ENCODE measurements around the gene ZPLD1. TPM values are rescaled to one million over a fixed set of nuclear protein-coding genes. Genes with fewer than 3 reads are reported as not detected.
A peak's percentile ranks its signal among the peaks of the same experiment; 100 is the strongest.

The ZPLD1 gene
- polyA plus RNA-seq, 4 donors = 0.35 to 0.67 (median 0.54) TPM

DNA sequence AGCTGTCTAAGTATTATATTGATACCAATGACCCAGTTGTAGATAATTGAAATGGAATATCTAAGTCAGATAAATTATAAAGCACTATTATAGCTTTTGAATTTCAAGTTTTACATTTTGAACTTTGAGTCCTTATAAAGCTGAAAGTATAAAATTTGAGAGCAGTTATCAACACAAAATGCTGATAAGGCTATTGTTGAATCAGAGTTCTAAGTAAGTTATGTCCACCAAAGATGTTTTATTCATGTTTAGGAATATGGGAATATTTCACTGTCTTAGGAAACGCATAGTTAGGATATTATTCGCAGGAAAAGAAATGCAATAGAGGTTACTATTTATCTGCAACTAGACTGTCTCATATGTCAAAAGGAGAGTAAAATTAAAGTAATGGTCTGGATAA, 29.4 kb downstream of the ZPLD1 start:
- no peak for DNase-seq (ENCODE audit: low read depth in 4 of 4, low spot score in 2 of 4)

DNA sequence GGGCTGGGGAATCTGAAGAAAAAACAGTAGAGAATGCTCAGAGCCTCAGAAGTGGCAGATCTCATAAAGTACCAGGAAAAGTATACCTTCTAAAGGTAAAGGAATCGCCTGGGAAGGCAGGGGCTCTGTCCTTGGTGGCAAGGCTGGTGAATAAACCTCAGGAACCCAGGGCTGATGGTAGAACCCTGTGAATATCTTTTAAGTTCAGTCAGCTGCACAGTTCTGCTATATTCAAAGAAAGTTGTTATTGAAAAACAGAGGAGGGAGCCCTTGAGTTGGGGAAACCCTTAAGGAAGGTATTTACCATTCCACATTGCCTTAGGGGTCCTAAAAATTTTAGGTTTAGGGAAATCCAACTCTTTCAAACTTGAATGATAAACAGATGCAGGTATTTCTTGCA, 31.2 kb downstream of the ZPLD1 start:
- DNase-seq (ENCODE audit: low read depth in 4 of 4, low spot score in 2 of 4) = no peak

DNA sequence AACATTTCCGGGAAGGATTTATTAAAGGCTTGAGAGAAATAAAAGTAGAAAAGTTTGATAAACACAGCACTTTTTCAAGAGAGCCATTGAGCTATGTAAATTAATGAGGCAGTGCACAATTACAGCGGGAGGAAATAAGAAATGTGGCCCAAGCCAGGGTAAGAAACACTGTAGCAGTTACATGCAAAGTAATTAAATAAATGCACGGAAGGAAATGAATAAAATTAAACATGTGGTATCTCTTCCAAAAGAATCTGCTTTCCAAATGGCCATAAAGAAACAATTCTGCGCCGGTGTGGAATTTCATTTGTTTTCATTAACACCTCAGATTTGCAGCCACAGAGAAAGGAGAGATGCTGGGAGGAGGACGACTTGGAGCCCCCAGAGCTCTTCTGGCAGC, 35.3 kb downstream of the ZPLD1 start:
- DNase-seq (ENCODE audit: low read depth in 4 of 4, low spot score in 2 of 4) = peak in 1 of 4 donors; percentile 23

DNA sequence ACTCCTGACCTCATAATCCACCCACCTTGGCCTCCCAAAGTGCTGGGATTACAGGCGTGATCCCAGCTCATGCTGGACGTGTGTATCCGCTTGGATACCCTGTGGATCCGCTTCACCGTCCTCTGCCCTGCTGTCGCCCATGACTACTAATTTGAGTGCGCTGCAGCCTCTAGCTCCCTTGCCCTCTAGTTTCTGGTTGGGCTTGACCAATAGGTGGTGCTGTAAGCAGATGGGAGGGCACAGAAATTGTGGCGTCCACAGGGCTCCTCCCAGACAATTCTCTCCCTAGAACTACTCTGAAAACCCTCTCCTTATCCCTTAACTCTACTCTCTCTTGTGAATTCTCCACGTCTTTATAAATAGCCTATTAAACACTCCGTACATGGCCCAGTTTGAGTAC, 36.2 kb downstream of the ZPLD1 start:
- DNase-seq (ENCODE audit: low read depth in 4 of 4, low spot score in 2 of 4) = no peak

DNA sequence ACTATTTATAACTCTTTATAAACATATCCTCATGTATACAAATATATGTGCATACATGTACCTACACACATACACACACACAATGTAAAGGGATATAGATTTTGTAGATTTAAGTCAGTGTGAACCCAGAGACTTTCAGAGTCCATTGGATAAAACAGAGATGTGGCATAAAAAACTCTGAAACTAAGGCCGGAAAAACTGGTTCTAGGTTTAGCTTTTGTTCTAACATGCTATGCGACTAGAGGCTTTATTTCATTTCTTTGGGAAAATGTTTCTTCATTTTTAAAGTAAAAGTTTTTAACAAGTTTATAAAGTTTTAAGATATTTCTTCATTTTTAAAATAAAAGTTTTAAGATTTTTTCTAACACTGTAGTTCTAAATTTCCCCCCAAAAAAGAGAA, 36.7 kb downstream of the ZPLD1 start:
- DNase-seq (ENCODE audit: low read depth in 4 of 4, low spot score in 2 of 4) = no peak

DNA sequence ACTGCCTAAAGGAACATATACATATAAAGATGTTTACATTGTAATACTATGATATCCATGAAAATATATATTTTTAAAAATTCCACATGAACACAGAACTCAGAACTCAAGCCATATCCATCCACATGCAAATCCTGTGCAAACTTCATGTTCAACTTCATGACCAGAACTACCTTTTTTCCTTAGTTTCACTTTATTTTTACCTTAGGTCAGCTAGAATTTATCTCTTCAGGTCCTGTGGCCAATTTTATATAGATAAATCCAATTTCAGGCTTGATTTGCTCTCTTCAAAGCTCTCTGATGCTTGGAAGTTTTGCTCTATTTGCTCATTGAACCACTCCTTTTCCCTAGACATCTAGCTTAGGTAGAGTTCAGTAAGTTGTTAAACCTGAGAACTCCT, 38.8 kb downstream of the ZPLD1 start:
- DNase-seq (ENCODE audit: low read depth in 4 of 4, low spot score in 2 of 4) = no peak

DNA sequence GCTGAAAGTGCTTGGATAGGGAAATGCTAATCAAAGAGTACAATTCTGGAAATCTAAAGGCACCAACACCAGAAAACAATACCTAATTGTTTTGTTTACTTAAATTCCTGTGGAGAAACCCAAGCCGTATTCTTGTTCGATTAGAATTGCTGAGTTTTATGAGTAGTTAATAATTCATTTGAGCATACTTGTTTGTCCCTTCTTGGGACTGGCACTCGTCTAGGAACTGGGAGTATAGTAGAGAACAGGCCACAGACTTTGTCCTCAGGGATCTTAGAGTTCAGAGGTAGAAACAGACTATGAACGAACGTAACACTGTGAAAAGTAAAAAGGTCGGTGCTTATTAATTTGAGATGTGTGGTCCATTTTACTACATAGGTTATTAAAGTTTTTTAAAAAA, 39.4 kb downstream of the ZPLD1 start:
- no peak for DNase-seq (ENCODE audit: low read depth in 4 of 4, low spot score in 2 of 4)

DNA sequence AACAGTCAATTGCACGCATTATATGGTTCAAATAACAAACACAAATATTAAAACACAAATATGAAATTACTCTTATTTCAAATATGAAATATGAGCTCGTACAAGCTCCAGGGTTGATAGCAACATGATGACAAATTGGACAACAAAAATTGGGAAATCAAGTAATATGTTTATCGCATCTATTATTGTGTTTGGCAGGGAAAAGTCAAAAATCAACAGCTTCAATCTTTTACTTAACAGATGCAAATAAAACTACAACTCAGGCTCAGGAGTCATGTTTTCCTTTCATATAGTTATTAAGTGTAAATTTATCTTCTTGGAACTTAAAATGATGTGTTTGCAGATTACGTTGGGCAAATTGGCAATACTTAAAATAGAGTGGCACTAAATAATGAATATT, 41.4 kb downstream of the ZPLD1 start:
- DNase-seq (ENCODE audit: low read depth in 4 of 4, low spot score in 2 of 4) = no peak

DNA sequence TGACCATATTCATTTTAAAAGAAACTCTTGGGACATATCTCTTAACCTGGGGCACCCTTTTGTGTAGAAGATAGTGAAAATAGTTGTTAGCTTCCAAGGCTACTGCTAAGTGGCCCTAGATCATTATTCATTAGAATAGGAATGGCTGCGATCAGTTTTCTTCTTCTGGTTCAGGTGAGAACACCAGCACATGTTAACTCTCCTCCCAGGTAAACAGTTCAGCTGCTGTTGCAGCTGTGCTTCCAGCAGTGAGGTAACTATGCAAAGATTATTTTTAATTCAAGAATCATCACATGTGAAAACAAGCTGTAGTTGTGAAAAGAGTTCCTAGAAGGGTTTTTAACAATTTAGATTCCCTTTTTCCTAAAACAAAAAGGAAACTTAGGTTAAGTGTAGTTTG, 43.3 kb downstream of the ZPLD1 start:
- DNase-seq (ENCODE audit: low read depth in 4 of 4, low spot score in 2 of 4) = no peak

DNA sequence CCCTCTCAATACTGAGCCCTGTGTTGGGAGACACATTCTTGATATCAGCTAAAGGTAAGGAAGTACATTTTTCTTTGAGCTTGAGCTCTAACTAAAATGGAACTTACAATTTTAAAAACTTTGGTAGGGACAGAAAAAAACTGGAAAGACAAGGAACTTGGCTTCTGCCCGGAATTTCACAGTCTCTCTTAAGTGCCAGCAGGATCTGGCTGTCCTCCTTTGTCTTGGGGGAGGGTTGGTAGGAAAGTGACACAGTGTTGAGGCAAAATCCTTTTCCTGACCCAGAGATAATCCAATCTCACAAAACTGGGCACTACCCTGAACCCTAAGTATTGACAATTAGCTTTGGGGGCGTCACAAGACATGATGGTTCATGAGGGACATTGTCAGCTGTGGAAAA, 45.3 kb downstream of the ZPLD1 start:
- DNase-seq (ENCODE audit: low read depth in 4 of 4, low spot score in 2 of 4) = no peak

DNA sequence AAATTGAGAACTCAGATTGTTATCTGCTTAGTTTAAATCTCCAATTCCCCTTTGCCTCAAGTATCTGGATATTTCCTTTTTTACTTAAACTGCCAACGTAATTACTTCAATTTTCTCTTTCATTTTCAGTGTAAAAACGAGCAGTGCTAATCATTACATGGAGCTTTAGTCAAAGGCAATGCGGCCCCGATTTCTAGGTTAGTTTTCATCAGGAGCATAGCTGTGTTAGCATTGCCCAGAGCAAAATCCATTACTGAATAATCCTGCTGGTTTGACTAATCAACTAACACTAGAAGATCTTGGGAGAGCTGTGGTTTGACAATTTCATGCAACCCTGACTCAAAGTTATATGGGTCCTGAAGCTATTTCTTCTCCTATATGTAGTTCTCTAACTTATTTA, 46.2 kb downstream of the ZPLD1 start:
- DNase-seq (ENCODE audit: low read depth in 4 of 4, low spot score in 2 of 4) = no peak

DNA sequence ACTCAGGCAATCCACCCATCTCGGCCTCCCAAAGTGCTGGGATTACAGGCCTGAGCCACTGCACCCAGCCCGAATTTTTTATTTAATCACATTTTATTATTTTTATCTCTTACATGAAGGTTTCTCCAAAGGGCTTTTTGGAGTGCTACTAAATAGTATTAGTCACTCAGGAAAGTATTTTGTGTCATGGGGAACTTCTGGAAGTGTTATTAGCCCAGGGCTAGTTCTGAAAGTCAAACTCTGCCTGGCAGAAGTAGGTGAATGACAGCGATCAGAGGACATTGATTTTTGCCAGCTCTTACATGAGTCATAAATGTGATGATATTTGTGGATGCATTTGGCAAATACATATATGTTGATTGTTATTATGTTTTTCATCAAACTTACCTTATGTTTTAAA, 48.7 kb downstream of the ZPLD1 start:
- no peak for DNase-seq (ENCODE audit: low read depth in 4 of 4, low spot score in 2 of 4)

DNA sequence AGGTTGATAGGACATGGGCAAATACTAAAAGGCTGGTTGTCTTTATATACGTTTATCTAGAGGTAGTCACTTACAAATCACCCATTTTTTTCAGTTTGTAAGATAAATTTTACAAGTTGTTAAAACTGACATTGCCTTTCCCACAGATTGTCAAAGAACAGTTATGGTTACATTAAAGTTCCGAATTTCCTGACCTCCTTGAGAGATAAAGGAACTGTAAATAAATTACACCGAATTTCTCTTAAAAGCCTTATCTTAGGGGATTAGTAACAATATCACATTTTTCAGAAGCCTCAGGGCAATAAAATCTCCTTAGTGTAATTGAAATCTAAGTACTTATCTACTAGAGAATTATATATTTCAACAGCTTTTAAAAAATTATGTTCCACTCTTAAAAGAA, 49.5 kb downstream of the ZPLD1 start:
- DNase-seq (ENCODE audit: low read depth in 4 of 4, low spot score in 2 of 4) = no peak

DNA sequence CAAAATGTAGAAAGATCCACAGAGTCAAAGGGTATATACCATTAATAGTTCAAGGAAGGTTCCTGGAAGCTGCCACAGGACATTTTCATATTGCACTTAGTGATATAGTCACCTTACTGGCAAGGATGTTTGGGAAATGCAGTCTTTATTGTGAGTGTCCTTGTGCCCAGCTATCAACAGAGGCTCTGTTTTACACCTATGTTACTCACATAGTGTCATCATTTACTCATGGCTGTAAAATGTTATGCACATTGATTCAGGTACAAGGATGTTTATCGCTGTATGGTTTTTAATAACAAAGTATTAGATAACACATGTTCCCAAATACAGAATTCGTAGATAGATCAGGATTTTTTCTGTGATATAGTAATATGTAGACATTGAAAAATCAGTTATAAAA, 50.9 kb downstream of the ZPLD1 start:
- no peak for DNase-seq (ENCODE audit: low read depth in 4 of 4, low spot score in 2 of 4)

DNA sequence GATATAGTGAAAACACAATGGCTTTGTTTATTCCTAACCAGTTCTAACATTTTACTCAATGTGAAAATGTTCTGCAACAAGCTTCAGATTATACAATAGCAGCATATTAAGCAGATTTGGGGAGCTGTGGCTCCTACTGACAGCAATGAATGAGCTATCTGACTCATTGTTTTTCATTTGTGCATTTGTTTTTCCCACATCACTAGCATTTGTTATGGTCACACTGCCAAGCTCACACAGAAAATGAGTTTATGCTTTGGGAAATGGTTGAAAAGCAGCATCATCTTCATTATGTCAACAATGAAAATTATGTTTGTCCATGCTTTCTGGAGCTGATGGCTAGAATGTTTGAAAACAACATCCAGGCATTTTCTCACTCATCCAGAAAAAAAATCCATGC, 53.5 kb downstream of the ZPLD1 start:
- no peak for DNase-seq (ENCODE audit: low read depth in 4 of 4, low spot score in 2 of 4)

DNA sequence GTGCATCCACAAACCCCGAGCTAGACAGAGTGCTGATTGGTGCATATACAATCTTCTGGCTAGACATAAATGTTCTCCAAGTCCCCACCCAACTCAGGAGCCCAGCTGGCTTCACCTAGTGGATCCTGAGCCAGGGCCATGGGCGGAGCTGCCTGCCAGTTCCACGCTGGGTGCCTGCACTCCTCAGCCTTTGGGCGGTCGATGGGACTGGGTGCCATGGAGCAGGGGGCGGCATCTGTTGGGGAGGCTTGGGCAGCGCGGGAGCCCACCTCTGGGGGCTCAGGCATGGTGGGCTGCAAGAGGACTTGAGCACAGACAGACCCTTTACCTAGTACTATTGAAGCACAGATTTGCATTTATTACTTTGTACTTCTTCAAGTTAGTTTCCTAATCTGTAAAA, 57.5 kb downstream of the ZPLD1 start:
- DNase-seq (ENCODE audit: low read depth in 4 of 4, low spot score in 2 of 4) = no peak

DNA sequence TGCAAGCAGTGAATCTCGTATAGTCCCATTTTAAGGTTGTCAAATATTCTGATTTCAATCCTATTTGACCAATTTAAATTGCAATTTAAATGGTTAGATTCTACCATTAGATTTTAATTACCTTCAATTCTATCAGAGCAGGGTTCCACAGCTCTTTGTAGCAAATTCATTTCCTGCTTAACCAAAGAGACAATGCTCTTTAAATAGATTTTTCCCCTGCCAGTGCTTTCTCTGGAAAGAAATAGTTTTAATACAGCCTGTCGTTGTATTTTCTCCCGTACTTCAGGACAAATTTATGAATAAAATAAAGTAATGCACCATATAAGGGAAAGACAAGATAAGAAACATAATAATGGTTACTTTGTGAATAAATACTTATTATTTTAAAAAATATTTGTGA, 62.8 kb downstream of the ZPLD1 start:
- no peak for DNase-seq (ENCODE audit: low read depth in 4 of 4, low spot score in 2 of 4)

DNA sequence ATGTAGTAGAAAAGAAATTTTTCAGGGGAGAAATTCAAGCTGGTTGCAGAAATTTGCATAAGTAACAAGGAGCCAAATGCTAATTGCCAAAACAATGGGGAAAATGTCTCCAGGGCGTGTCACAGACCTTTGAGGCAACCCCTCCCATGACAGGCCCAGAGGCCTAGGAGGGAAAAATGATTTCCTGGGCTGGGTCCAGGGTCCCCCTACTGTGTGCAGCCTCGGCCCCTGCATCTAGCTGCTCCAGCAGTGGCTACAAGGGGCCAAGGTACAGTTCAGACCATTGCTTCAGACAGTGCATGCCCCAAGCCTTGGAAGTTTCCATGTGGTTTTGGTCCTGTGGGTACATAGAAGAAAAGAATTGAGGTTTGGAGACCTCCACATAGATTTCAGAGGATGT, 70.7 kb downstream of the ZPLD1 start:
- no peak for DNase-seq (ENCODE audit: low read depth in 4 of 4, low spot score in 2 of 4)

DNA sequence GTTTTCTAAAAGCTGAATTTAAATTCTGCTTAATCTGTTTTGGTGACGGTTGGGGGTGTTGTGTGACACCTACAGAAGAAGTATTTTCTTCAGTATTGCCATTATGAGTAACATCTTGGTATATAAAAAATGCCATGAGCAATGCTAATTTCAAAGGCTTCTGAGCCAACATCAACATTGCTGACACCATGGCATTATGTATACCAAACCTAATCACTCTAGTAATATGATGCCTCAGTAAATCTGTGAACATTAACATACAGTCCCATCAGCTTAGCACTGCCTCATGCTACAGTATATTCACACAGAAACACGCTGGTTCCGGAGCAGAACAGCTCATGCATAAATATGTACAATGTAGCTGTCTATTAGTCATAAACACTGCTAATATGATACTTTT, 75.8 kb downstream of the ZPLD1 start:
- DNase-seq (ENCODE audit: low read depth in 4 of 4, low spot score in 2 of 4) = no peak

DNA sequence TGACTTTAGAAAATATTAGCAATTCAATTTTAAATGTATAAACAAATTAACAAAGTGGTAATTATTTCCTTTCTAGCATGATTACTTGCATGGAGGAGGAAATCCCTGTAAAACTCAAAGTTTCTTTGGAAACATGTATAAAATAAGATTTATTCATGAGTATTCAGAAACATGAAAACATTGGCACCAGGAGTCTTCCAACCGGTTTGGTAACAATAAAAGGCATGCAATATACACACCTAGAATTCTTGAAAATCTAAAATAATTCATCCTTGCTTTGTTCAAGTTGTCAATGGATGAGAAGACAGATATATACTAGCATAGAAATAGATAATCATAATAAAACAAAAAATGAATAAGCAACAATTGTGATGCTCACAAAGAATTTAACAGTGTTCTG, 76.4 kb downstream of the ZPLD1 start:
- DNase-seq (ENCODE audit: low read depth in 4 of 4, low spot score in 2 of 4) = peak in 1 of 4 donors; percentile 34

DNA sequence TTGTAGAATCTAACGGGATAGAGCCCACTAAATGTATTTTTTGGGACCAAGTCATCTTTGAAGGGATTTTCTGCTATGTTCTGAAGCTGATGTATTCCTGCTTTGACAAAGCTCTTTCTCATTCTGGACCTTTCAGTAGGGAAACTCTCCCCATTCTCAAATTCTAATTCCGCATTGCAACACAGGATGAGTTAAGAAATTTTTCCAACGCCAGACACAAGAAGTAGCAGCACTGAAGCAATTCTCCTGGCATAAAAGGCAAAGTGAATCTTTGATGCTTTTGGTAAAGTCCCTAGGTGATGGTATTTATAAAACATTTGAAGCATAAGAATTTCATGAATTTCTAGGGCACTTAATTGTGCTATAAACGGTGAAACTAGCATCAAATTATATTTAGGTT, 76.8 kb downstream of the ZPLD1 start:
- DNase-seq (ENCODE audit: low read depth in 4 of 4, low spot score in 2 of 4) = no peak

DNA sequence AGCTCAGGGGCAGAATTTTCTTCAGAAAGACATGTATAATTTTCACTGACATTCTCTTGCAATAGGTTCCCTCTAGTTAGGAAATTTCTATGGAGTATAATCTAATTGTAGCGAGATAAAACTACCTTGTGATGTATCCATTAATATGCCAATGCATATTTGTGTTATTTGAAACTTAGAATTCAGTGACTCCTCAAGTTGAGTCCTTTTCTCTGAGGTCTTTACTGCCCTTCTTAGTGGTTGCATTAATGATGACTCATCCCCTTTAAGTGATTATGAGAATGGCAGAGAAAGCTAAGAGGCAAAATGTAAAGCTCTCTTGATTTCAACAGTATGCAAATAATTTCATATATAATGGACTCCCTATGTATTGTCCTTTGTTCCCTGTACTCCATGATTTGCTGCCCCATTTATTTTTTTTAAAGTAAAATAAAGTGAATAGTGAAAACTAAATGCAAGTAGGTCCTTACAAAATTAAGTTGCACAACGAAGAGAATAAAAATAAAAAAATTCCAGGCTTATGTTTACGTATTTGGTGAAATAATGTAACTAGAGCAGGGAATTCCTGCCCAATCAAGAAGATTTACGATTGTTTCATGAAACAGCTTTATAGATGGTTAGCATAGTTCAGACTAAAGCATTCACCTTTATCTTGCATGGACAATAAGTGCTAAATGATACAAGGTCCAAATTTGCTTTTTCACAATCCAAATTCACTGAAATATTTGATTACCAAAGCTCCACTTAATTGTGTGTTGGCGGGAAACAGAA, 78.1 kb downstream of the ZPLD1 start:
- no peak for DNase-seq (ENCODE audit: low read depth in 4 of 4, low spot score in 2 of 4)

DNA sequence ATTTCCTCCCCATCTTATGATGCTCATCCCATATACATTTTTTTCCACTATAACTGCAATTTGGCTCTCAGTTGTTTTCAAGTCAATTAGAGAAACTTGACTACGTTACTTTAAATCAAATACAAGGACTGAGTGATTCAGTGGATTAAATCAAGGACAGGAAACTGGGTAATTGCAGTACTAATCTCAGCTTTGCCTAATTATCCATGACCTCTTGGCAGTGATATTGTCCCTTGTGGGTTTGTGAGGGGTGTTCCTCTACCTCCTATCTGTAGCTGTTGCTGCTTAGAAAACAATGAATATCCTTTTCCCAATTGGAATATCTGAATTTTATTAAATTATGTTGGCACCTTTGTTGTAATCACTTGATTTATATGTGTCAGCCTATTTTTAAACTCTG, 79.4 kb downstream of the ZPLD1 start:
- no peak for DNase-seq (ENCODE audit: low read depth in 4 of 4, low spot score in 2 of 4)
